ENCODE results near the gene NCEH1.

The NCEH1 gene

DNA sequence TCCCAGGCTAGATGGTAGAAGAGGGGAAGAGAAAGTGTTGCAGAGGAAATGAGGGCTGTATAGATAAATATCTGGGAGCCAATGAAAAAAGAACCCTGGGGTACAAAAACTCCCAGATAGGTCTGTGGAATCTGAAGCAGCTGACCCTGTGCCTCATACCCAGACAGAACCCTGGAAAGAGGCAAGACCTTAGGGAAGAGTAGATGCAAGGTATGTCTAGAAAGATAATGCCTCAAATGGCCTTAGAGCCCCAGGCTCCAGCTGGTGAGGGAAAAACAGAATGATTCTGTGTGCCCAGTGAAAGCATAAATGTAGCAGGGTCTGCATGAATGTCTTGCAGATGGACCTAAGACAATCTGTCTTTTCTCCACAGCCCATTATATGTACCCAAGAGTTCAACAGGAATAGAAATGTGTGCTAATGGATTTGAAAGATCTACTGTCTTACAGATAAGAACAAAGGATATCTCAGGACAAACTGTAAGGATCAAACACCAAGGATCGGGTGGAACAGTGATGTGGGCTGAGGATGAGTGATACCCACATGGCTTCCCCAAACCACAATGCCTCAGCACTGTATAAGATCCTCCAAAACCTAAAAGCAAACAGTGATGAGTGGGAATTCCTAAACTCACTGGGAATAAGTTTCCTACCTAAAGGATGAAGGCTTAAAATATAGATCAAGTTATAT is 58.8 kb downstream of the NCEH1 start:
- intact Hi-C loops (cut with DNase I): no loop called here
- no peak for DNase-seq

DNA sequence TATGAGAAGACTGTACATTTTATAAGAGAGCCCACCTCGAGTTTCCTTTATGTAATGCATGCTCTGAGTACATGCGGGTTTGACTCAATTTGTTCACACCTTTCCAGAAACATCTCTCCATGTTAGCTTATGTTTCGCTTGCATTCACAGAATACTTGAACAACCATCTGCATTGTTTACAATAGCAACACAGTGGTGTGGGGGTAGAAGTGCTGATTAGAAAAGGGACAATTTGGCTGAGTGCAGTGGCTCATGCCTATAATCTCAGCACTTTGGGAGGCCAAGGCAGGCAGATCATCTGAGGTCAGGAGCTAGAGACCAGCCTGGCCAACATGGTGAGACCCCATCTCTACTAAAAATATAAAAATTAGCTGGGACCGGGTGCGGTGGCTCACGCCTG is 60.9 kb downstream of the NCEH1 start:
- no peak for DNase-seq
- intact Hi-C loops (cut with DNase I): no loop called here

DNA sequence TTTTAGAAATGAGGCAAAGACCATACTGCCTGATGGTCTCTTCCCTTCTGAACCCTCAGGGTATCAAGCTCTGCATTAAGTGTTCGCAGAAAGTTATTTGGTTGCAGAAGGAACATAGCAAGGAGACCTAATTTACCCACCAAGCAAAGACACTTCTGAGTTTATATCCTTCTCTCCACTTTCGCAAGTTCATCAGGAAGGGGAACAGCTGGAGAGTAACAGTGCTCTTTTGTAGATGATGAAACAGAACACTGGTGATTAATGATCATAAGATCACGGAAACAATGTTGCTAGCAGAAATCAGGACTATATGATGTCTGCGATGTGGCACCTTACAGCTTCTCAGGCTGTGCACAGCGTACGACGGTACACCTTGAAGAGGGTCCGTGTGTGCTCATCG is 62.1 kb downstream of the NCEH1 start:
- DNase-seq: no peak
- intact Hi-C loops (cut with DNase I): no loop called here

DNA sequence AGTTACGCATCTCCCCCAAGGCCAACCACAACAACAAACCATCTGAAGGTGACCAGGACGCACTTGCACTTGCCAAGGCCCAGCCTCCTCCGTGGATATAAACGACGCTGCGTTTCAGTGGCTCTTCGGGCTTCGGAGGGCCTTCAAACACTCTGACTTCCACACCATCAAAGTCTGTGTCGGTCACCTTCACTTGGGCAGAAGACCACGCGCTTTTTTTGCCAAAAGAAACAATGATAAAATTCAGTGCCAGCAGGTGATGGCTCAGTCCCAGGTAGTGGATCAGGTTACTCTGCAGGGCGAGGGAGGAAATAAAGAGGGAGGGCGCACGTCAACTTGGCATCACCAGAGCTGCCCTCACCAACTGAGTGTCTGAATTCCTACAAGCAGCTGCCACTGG is 63.0 kb downstream of the NCEH1 start:
- intact Hi-C loops (cut with DNase I): no loop called here
- no peak for DNase-seq

DNA sequence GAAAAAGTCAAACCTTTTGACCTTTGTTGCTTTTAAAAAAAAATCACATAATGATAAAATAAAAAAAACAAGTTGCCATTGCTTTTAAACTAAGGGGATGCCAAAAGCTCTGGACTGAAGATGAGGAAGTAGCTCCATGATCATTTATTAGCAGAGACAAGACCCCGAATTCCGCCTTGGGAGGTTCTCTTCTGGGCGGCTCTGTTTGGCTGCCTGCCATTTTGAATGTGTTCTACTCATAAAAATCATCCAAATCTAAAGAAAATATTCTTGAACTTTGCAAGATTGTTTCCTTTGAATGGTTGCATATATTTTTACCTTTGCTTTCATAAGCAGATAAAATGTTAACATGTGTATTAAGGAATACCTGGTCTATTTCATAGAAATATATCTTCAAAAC is 63.8 kb downstream of the NCEH1 start:
- intact Hi-C loops (cut with DNase I): no loop called here
- no peak for DNase-seq

DNA sequence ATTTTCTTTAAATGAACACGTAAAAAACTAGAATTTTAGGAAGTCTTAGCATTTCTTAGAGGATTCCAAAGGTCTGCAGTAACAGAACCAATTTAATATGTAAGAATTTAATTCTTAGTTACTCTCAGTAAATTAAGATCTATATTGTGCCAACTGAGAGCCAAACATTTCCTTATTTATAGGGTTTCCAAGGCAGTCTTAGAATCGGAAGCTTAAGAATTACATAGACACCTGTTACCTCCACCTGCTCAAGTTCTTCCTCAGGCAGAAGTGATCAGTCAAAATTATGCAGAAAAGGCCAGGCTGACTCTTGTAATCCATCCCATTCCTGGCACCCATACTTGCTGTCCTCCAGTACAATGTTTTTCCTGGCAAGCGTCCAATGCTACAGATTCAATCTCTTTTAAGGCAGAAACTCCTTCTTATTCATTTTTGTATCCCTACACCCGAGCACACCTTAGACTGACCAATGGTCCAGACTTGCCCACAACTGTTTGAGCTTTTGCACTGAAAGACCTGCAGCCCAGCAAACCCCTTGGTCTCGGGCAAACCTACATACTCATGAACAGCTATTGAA is 64.3 kb downstream of the NCEH1 start:
- no peak for DNase-seq
- intact Hi-C loops (cut with DNase I): no loop called here

DNA sequence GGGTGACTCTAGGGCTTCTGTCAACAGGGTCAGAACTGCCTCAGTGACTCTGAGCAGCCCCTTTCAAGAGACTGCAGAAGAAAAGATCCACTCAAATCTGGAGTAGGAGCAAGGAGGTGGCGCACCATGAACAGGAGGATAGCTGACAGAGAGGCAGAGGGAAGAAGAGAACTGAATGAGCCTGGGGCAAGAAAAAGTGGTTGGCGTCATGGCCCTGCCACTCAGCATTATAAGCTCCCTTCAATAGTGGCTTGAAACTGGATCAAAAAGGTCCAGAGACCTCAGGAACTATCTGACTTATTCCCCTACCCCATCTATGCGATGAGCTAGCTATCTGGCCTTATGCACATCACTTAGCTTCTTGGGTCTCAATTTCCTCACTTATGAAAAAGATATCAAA is 66.6 kb downstream of the NCEH1 start:
- intact Hi-C loops (cut with DNase I): no loop called here
- no peak for DNase-seq

DNA sequence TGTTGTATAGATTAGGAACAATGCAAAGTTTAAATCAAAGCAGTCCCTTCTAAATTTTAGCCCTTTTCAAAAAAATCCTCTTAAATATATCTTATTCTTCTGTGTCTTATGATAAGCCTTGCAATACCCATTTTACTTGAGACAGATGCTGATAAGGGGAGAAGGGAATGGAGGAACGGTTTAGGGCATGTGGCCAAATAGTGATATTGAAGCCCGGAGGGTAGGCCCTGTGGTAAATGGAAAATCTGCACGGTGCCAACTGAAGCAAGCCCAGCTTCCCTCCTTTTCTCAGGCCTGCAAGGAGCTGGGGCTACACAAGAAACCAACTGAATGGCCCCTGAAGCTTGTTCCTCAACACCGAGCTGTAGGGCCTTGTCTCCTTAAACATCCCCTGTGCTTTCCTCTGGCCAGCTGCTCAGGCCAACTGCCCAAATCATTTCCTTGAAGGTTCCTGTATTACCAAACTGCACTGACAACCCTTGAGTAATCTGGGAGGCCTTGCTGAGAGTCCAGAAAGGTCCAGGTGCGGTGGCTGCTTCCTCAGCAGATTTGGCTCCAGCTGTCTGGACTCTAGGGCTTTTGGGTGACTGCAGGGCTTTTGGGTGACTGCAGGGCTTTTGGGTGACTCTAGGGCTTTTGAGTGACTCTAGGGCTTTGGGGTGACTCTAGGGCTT is 67.2 kb downstream of the NCEH1 start:
- no peak for DNase-seq
- intact Hi-C loops (cut with DNase I): no loop called here

DNA sequence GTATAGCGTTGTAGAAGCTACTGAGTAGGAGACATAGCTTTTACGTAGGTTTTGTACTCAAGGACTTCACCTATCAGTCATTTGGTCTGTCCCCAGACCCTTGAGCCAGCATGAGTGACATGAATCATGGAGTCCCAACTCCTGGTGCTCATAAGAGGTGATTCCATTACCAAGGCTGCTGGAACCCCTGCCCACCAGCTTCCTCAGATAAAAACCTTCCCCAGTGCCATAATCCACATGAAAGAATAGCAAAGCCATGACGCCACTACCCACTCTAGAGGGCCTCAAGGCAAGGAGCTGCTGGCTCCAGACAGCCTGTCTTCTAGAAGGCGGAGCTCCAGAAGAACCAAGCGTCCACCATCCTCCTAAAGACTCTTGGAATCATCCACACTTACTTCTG is 69.6 kb downstream of the NCEH1 start:
- no peak for DNase-seq
- intact Hi-C loops (cut with DNase I): no loop called here

DNA sequence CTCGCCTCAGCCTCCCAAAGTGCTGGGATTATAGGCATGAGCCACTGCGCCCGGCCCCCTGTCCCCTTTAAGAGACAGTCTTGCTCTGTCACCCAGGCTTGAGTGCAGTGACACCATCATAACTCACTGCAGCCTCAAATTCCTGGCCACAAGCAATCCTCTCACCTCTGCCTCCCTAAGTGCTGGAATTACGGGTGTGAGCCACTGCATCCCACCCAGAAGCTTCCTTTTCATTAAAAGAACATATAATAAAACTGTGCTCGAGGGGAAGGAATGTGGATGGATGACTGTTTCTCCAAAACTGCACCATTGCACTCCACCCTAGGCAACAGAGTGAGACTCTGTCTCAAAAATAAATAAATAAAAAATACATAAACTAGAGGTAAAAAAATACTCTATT is 70.1 kb downstream of the NCEH1 start:
- intact Hi-C loops (cut with DNase I): no loop called here
- DNase-seq: no peak

DNA sequence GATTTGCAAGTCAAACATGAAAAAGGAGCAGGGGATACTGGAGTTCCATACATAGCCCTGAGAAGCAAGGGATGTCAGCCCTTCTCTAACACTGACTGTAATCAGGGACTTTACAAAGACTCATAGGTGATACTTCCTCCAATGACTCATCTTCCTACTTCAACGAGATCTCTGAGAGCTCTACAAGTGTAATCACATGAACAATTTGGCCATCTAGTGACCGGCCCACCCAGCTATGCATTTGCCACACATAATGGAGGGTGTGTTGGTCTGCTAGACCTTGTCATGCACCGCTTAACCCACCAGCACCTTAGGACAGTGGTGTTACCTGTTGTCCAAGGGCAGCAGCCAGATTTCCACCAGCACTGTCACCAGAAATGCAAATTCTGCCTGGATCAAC is 75.3 kb downstream of the NCEH1 start:
- intact Hi-C loops (cut with DNase I): no loop called here
- DNase-seq: no peak

DNA sequence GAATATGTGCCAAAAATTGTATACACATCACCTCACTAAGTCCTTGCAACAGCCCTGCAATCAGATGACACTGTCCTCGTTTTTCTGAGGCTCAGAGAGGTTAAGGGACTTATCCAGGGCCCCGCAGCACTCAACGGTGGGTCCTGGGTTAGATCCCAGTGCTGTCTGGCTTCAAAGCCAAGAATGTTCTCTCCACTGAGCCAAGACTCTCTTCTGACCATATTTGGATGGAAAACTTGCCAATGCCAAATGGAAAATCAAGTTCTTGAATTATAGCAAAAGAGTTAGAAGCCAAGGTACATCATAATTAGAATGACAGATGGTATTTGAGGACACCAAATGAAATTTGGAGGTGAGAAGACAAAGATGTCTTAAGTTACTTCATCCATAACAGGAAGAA is 75.9 kb downstream of the NCEH1 start:
- intact Hi-C loops (cut with DNase I): no loop called here
- no peak for DNase-seq

DNA sequence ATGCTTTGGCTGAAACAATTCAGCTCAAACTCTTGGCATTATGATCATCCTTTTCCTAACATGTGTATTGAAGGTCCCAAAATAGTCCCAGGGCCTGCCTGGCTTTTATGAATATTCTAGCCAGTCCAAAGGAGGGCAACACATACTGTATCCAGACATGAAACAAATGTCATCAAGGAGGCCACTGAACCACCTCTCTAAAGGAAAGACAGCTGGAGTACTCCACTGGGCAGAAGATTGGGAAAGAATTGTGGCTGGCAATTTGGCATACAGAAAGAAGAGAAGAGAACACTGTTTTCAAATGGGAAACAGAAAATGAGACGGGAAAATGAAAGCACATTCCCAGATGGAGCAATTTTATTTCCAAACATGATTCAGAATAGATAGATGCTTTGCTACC is 80.6 kb downstream of the NCEH1 start:
- intact Hi-C loops (cut with DNase I): no loop called here
- DNase-seq: no peak

DNA sequence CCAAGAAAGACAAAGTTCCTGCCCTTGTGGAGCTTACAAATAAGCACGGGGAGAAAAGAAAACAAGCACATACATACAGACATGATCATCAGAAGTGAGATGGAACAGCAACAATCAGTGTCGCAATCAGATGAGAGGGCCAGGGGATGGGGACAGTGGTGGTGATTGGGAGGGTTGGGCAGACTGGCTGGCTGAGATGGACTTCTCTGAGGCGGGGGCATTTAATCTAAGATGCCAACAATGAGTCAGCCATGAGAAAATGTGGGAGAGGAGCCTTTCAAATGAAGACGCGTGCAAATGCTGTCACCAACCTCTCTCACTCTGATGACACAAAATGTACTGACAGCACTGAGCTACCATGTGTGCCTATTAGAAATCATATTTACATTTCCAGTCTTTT is 81.4 kb downstream of the NCEH1 start:
- no peak for DNase-seq
- intact Hi-C loops (cut with DNase I): no loop called here

DNA sequence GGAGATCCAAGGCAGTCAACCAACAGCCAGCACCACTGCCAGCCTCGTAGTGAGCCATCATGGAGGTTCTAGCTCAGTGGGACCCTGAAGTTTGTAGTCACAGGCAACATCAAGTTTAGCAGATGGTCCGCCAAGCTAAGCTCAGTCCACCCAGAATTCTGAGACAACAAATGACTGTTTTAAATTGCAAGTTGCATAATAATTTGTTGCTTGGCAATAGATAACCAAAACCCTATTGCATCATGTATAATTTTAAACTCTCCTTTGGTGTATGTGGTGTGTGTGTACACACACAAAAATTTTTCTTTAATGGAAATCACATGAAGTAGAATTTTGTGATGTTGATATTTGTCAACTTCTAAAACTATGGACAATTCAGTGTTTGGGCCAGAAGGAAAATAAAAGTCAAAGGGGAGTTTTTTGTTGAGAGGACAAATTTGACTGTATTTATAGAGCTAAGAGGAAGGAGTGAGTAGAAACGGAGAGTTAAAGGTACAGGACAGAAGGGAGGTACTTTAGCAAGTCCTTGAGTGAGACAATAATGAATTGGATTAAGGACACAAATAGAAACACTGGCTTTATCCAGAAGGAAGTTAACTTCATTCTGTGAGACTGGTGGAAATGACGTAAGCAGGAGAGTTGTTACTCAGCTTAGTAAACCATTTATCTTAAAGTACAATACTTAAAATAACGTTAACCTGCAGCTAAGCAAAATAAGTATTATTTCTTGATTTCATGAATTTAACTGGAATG is 83.6 kb downstream of the NCEH1 start:
- intact Hi-C loops (cut with DNase I): no loop called here
- no peak for DNase-seq

DNA sequence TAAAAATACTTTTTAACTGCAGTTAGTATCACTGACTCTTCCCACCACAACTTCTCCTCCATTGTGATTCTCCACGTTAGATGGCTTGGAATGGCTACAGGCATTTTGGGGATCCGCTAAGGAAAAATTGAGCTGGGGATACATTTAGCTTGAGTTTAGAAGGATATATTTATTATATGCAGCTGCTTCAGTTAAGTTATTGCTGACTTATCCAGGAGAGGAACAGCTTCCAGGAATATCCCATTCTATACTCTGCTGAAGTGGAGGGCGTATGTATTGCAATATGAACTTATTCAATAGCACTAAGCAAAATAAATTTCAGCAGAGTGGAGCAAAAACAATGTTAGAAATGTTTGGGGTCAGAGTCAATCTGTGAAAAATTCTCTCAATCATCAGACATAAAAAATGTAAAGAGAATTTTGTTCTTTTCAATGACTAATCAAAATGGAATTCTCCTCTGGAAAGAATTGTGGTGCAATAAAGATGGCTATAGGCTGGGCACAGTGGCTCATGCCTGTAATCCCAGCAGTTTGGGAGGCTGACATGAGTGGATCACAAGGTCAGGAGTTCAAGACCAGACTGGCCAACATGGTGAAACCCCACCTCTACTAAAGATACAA is 84.7 kb downstream of the NCEH1 start:
- intact Hi-C loops (cut with DNase I): no loop called here

DNA sequence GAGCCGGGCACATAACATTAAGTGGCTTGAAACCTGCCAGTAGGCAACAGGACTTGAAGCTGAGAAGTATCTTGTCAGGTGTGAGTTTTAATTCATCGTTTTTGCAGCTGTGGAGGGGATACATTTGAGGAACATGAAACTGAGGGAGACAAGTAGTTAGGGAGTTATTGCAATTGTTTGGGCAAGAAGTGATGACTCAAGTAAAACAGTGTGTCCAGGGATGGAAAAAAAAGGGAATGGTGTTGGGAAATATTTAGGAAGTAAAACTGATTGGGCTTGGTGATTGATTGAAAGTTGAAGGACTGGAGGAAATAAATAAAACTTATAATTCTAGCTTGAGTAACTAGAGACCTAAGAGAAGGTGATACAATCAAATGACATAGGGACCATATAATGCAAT is 85.5 kb downstream of the NCEH1 start:
- intact Hi-C loops (cut with DNase I): no loop called here
- DNase-seq: no peak

More for the DNA sequence above, 84.7 kb downstream of the NCEH1 start:
- no peak for DNase-seq

DNA sequence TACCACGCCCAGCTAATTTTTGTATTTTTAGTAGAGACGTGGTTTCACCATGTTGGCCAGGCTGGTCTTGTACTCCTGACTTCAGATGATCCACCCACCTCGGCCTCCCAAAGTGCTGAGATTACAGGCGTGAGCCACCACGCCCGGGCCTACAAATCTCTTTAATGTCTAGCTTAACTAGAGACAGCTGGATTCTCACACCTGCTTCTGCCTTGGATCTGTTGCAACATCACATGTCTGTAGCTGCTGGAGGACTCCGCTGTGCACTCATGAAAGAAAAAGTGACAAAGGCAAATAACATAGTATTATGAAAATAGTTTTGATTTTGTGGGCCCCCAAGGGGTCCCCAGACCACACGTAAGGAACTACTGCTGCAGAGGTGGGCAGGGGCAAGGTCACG is 85.9 kb downstream of the NCEH1 start:
- DNase-seq: no peak
- intact Hi-C loops (cut with DNase I): no loop called here

DNA sequence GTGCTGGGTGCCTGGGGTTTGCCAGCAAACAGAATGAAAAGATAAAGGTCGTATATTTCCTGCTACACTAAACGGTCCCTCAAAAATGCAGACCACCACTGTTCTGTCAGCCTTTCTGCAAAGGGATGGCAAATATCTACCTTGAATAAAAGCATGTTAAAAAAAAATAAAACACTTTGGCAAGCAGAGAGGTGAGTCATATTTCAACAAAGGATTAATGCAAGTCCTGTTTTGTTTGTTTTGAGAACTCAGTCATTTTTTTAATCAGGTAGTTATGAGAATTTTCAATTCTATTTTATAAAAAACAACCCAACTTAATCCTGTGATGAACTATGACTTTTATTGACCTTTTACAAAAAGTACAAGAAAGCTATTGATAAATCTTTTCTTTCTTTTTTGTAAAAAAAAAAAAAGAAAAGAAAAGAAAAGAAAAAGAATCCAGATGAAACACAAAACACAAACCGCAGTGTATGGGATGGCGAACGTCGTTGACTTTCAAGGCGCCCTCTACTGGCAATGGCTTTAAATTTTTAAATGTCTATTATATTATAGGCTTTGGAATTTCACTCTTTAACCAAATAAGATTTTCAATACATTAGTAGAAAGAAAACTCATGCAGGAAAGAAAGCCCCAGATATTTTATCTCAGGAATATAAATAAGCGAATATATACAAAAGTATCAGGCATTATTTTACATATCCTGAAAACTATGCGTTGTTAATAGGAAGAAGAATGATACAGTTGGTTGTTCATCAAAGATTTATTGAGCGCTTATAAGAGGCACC is 87.8 kb downstream of the NCEH1 start:
- intact Hi-C loops (cut with DNase I): no loop called here
- DNase-seq: peak in 1 of 10 donors; percentile 17

DNA sequence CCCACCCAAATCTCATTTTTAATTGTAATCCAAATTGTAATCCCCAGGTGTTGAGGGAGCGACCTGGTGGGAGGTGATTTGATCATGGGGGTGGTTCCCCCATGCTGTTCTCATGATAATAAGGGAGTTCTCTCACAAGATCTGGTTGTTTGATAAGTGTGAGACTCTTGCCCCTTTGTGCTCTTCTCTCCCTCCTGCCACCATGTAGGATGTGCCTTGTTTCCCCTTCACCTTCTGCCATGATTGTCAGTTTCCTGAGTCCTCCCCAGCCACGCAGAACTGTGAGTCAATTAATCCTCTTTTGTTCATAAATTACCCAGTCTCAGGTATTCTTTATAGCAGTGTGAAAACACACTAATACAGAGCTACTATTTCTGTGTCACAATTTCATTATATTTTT is 88.7 kb downstream of the NCEH1 start:
- intact Hi-C loops (cut with DNase I): no loop called here
- no peak for DNase-seq
